NB4 (cell line): Measurements from ENCODE around the gene HCRTR1.
"Not testable (repeated sequence)": the region's sequence is repeated elsewhere in the genome, so short reads cannot be mapped to it uniquely, and the experiment has no call there.

Source experiments
- CTCF ChIP-seq: IDR thresholded peaks from one replicate; pipeline ENCODE4 v1.5.1; 2012; ENCODE audit warnings: low read depth, low read length
- MYC ChIP-seq: IDR thresholded peaks from 2 replicates; pipeline ENCODE4 v1.6.1; 2011; ENCODE audit warnings: low read depth, low read length
- POLR2A ChIP-seq: IDR thresholded peaks from 2 replicates; pipeline ENCODE4 v1.6.1; 2011; ENCODE audit warnings: mild to moderate bottlenecking; ENCODE audit not compliant: insufficient read length; ENCODE audit errors: extremely low read depth
- TF ChIP-seq, protein P1 (sequence below): IDR thresholded peaks from 2 replicates; pipeline ENCODE4 v1.6.1; 2011; ENCODE audit warnings: low read depth, low read length

GRCh38 chr1:31587328-31587699, 30.2 kb upstream of the HCRTR1 start:
- not testable (repeated sequence) for TF ChIP-seq CTCF, POLR2A, MYC
- TF ChIP-seq, protein P1, sequence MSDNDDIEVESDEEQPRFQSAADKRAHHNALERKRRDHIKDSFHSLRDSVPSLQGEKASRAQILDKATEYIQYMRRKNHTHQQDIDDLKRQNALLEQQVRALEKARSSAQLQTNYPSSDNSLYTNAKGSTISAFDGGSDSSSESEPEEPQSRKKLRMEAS: not testable (repeated sequence)
